Smooth muscle cell (in vitro differentiated cells): ENCODE results near the gene UCK1. TPM values are rescaled to one million over a fixed set of nuclear protein-coding genes. Genes with fewer than 3 reads are reported as not detected.

Experiments used
- DNase-seq: peaks from one replicate; lab custom pipeline; 2025; ENCODE audit not compliant: unreplicated experiment; lab: John Stamatoyannopoulos, UW
- H2AFZ ChIP-seq: fragments of 200-600 bp; sonication (generic); 2 replicates; pipeline ENCODE4 v1.6.0; 2016; ENCODE audit warnings: antibody characterized with exemption, low read depth, mild to moderate bottlenecking
- H3F3A ChIP-seq: fragments of 200-600 bp; sonication (generic); 2 replicates; pipeline ENCODE4 v1.6.0; 2017; ENCODE audit warnings: antibody characterized with exemption, low read depth
- H3K27ac ChIP-seq: fragments of 200-600 bp; sonication (generic); 2 replicates; pipeline ENCODE4 v1.5.1; 2016; ENCODE audit warnings: low read depth, mild to moderate bottlenecking
- H3K27me3 ChIP-seq: fragments of 200-600 bp; sonication (generic); 2 replicates; pipeline ENCODE4 v1.6.1; 2016; ENCODE audit warnings: low read depth, mild to moderate bottlenecking
- H3K36me3 ChIP-seq: fragments of 200-600 bp; sonication (generic); 2 replicates; pipeline ENCODE4 v1.5.1; 2016; ENCODE audit warnings: low read depth
- H3K4me1 ChIP-seq: fragments of 200-600 bp; sonication (generic); 2 replicates; pipeline ENCODE4 v1.5.1; 2016; ENCODE audit warnings: low read depth
- H3K4me2 ChIP-seq: fragments of 200-600 bp; sonication (generic); 2 replicates; pipeline ENCODE4 v1.6.0; 2016; ENCODE audit warnings: mild to moderate bottlenecking
- H3K4me3 ChIP-seq: fragments of 200-600 bp; sonication (generic); 2 replicates; pipeline ENCODE4 v1.5.1; 2016; ENCODE audit warnings: mild to moderate bottlenecking
- H3K79me2 ChIP-seq: fragments of 200-600 bp; sonication (generic); 2 replicates; pipeline ENCODE4 v1.6.0; 2016; ENCODE audit warnings: low read depth, mild to moderate bottlenecking
- H3K9ac ChIP-seq: fragments of 200-600 bp; sonication (generic); 2 replicates; pipeline ENCODE4 v1.6.0; 2016; ENCODE audit warnings: low read depth
- H3K9me3 ChIP-seq: fragments of 200-600 bp; sonication (generic); replicated peaks from 2 replicates; pipeline ENCODE4 v1.5.1; 2016; ENCODE audit warnings: low read depth
- H4K20me1 ChIP-seq: fragments of 200-600 bp; sonication (generic); 2 replicates; pipeline ENCODE4 v1.6.0; 2016; ENCODE audit warnings: low read depth
- CTCF ChIP-seq: fragments of 200-600 bp; sonication (generic); IDR thresholded peaks from 2 replicates; pipeline ENCODE4 v1.5.1; 2017; ENCODE audit warnings: borderline replicate concordance, mild to moderate bottlenecking, antibody characterized with exemption; ENCODE audit not compliant: insufficient read depth, poor library complexity, severe bottlenecking
- WGBS: methylation state at CpG from one replicate; pipeline ENCODE4 v1.1.7; 2016; ENCODE audit warnings: low lambda C conversion rate; 5-methylcytosine and 5-hydroxymethylcytosine counted together
- polyA plus RNA-seq: library from polyadenylated mRNA; unstranded; fragments of >200 nt; fragmentation: Nextera tagmentation; extraction: Ambion mirVana; gene quantifications from 2 replicates; pipeline ENCODE4 v1.2.1, GENCODE V29; 2016
- total RNA-seq: library from RNA; depleted of rRNA; stranded (reverse); fragments of >200 nt; gene quantifications from 2 replicates; pipeline ENCODE4 v1.2.3, GENCODE V29; 2014

UCK1 gene
- total and polyA plus RNA-seq, 2 experiments from 2014 or later, result 9.7 to 20.2 TPM

DNA sequence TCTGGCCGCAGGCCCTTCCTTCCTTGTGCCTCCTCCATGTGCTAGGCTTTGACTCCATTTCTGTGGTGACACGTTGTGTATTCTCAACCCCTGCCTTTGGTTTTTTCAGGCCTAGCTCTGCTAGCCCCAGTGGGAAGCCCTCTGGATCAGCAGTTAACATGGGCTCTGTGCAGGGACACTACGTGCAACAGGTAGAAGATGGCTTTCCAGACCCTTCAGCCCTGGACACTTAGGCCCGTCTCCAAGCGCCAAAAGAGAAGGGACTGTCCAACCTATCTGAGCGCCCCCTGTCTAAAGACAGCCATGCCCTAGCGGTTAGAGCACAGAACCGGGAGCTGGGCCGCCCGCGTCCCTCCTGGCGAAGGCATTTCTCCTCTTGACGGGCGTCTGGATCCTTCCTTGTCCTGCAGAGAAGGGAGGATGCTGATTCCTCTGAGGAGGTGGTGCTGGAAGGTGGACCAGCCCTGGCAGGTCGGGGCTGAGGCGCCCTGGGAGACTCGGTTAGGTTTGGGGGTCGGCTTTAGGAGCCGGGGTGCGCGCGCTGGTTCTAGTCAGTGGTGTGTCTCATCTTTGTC lies 36.7 kb downstream of the UCK1 start:
- no peaks in the 10 kb centered on the region for H3K79me2 ChIP-seq
- no peak overlapping the region for H3K4me2 ChIP-seq
- H3K9me3 ChIP-seq, result no peaks in the 10 kb centered on the region
- WGBS, result 99% methylated on average over 22 of the region's 22 CpGs
- peaks cover 62% of the 10 kb centered on the region for H4K20me1 ChIP-seq
- no peaks in the 10 kb centered on the region for H3K27me3 ChIP-seq
- no peak overlapping the region for H2AFZ ChIP-seq
- H3K36me3 ChIP-seq, result peaks cover 9% of the 10 kb centered on the region
- no peaks in the 10 kb centered on the region for H3K4me1 ChIP-seq
- no peak overlapping the region for H3K4me3 ChIP-seq
- TF ChIP-seq CTCF, result no peak
- DNase-seq, result no peak
- H3K27ac ChIP-seq, result no peak overlapping the region
- peaks cover 19% of the 10 kb centered on the region for H3F3A ChIP-seq
- no peak overlapping the region for H3K9ac ChIP-seq

DNA sequence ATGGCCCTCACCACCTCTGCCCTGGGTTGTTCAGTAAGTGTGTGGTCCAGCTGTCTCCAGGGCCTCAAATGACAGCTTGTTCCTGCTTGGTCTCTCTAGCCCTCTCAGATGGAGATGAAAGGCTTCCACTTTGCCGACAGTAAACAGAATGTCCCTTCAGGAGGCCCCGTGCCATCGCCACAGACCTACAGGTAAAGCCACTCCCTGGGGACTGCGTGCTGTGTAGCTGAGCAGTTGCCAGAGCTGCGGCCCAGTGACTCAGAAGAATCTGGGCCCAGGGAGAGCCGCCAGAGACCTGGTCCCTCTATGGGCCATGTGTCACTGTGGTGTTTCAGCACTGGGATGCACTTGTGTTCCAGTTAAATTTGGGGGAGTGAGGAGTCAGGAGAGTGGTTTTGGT lies 39.0 kb downstream of the UCK1 start:
- no peak overlapping the region for H3K4me2 ChIP-seq
- H3F3A ChIP-seq, result no peaks in the 10 kb centered on the region
- WGBS, result 90% methylated on average over 6 of the region's 6 CpGs
- no peaks in the 10 kb centered on the region for H3K79me2 ChIP-seq
- H3K36me3 ChIP-seq, result peaks cover 6% of the 10 kb centered on the region
- no peaks in the 10 kb centered on the region for H3K27me3 ChIP-seq
- H3K4me1 ChIP-seq, result no peaks in the 10 kb centered on the region
- no peaks in the 10 kb centered on the region for H3K9me3 ChIP-seq
- TF ChIP-seq CTCF, result no peak
- no peak overlapping the region for H2AFZ ChIP-seq
- DNase-seq, result no peak
- no peak overlapping the region for H3K4me3 ChIP-seq
- H3K9ac ChIP-seq, result no peak overlapping the region
- H3K27ac ChIP-seq, result no peak overlapping the region
- peaks cover 60% of the 10 kb centered on the region for H4K20me1 ChIP-seq

DNA sequence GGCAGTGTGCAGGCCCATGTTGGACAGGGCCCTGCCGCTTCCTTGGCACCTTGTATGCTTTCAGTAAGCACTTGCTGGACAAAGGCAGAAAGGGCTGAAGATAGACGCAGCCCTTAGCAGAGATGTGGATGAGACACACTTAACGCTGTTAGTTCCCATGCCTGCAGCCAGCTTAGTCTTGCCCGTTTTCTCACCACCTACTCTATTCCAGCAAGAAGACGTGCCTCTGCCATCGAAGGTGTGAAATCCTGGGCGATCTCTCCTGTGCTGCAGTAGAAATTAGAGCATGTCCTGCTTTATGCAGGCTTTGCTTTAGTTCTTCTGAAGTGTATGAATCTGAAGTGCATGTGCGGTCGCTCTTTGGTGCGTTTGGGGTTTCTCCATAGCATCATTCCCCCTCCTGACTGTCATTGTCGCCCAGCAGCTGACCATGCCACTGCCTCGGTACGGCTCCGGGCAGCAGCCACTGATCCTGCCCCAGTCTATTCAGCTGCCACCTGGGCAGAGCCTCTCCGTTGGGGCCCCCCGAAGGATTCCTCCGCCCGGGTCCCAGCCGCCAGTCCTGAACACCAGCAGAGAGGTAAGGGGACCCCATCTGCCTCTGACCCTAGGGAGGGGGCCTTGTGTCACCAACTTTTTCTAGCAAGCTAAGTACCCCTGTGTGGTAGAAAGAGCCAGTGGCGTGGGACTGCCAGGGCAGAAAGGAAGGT lies 39.9 kb downstream of the UCK1 start:
- DNase-seq, result no peak
- Histone ChIP-seq H2AFZ (no peak overlapping the region), H3K36me3 (peaks cover 4% of the 10 kb centered on the region), H3K9ac (no peak overlapping the region), H3K27me3 (no peaks in the 10 kb centered on the region), H3F3A (no peaks in the 10 kb centered on the region), H3K4me1 (no peaks in the 10 kb centered on the region), H3K4me2 (no peak overlapping the region), H4K20me1 (peaks cover 63% of the 10 kb centered on the region), H3K4me3 (no peak overlapping the region), H3K9me3 (no peaks in the 10 kb centered on the region), H3K27ac (no peak overlapping the region), H3K79me2 (no peaks in the 10 kb centered on the region)
- TF ChIP-seq CTCF, result no peak
- 99% methylated on average over 20 of the region's 20 CpGs for WGBS

DNA sequence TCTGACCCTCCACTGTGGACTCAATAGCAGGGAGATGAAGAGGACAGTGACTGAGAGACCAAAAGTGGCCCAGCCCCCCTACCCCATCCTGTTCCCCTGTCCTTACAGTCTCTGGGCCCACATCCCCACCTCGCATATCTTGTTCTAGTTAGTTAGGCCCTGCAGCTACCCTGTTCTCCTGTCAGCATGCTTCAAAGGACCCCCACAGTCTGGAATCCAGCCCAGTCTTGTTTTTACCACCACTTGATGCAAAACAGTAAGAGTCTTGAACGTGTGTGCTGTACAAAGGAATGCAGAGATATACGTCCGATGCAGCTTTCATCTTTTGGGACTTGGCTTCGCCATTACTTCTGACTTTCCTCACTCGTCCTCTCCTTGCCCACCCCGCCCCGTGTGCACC lies 40.5 kb downstream of the UCK1 start:
- Histone ChIP-seq H3K36me3 (no peaks in the 10 kb centered on the region), H3K9me3 (no peaks in the 10 kb centered on the region), H3F3A (no peaks in the 10 kb centered on the region), H3K27ac (no peak overlapping the region), H3K9ac (no peak overlapping the region), H3K4me3 (no peak overlapping the region), H4K20me1 (peaks cover 66% of the 10 kb centered on the region), H2AFZ (no peak overlapping the region), H3K79me2 (no peaks in the 10 kb centered on the region), H3K27me3 (no peaks in the 10 kb centered on the region), H3K4me2 (no peak overlapping the region), H3K4me1 (no peaks in the 10 kb centered on the region)
- no peak for TF ChIP-seq CTCF
- WGBS, result 80% methylated on average over 8 of the region's 8 CpGs
- no peak for DNase-seq
